ENCODE measurements around the gene FAM13A. TPM values are rescaled to one million over a fixed set of nuclear protein-coding genes. Genes with fewer than 3 reads are reported as not detected.

Gene FAM13A
- total RNA-seq, 2 experiments from 2014 or later = 5.0 to 5.1 TPM

- DNase-seq (no peak), ATAC-seq (no peak)
- intact Hi-C loops (cut with DNase I, micrococcal nuclease) = no loop called here
- no peak overlapping the region for H3K27ac Mint-ChIP-seq
- no peaks in the 10 kb centered on the region for H3K4me1 Mint-ChIP-seq
- CTCF ChIA-PET = no interaction called here
- POLR2A ChIA-PET = no interaction called here
- H3K4me3 Mint-ChIP-seq = no peak overlapping the region
- peaks cover 6% of the 10 kb centered on the region for H3K36me3 Mint-ChIP-seq (ENCODE audit: low read depth)
- H3K27me3 Mint-ChIP-seq = no peaks in the 10 kb centered on the region
- no peaks in the 10 kb centered on the region for H3K9me3 Mint-ChIP-seq (ENCODE audit: low read depth)
These were observed 304.2 kb downstream of the FAM13A start for GRCh38 chr4:88752754-88753153.

DNA sequence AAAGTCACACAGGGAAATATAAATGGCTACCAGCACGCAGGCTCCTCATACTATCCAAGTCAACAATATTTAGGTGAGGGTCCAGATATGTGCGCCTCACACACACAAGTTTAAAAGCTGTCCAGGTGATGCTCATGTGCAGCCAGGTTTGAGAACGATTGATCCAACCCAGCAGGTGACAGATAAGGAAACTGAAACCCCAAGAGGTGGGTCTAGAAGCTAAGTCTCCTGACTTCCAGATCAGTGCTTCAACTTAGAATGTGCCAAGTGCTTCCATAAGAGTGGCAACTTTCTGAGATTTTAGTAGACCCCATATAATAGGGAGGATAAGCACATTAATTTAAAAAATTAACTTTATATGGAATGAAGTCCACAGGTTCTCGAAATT lies 304.9 kb downstream of the FAM13A start:
- no peak for ATAC-seq
- no peaks in the 10 kb centered on the region for H3K9me3 Mint-ChIP-seq (ENCODE audit: low read depth)
- H3K27ac Mint-ChIP-seq = no peak overlapping the region
- no peak overlapping the region for H3K4me3 Mint-ChIP-seq
- POLR2A ChIA-PET = no interaction called here
- peaks cover 6% of the 10 kb centered on the region for H3K36me3 Mint-ChIP-seq (ENCODE audit: low read depth)
- DNase-seq = no peak
- no peaks in the 10 kb centered on the region for H3K27me3 Mint-ChIP-seq
- H3K4me1 Mint-ChIP-seq = no peaks in the 10 kb centered on the region
- CTCF ChIA-PET = no interaction called here
- intact Hi-C loops (cut with DNase I, micrococcal nuclease) = no loop called here

DNA sequence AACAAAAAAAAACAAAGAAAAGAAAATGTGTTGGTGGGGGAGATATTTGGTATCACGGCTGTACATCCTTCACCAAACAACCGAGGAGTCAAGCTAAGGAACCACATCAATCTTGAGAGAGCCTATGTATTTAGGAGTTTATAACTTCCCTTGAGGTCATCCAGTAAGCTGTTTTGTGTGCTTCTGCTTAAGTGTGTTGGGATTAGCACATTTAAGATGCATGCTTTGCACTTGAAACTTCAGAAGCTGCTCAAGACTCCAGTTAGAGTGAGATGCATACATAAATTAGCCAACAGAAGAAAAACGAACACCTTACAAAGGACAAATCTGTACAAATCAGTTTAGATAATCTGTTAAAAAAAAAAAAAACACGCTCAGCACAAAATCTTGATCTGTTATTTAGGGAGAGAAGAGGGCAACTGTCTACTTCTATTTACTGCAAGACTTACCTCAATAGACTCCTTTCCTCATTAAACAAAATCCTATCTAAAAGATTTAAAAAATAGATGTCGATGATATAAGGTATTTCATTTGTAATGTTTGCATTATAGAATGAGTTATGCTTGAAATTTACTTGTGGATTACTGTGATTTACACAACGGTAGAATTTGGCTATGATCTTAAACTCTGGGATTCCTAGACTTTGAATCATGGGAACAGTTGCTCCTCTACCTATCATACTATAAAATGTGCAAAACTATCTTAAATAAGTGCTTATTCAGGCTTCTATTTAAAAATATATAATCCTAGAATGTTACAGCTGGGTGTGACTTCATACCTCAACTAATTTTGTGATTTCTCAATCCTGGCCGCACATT lies 305.5 kb downstream of the FAM13A start:
- Mint-ChIP-seq H3K4me3 (no peak overlapping the region), H3K9me3 (ENCODE audit: low read depth) (no peaks in the 10 kb centered on the region), H3K36me3 (ENCODE audit: low read depth) (peaks cover 6% of the 10 kb centered on the region), H3K4me1 (no peaks in the 10 kb centered on the region), H3K27ac (no peak overlapping the region), H3K27me3 (no peaks in the 10 kb centered on the region)
- intact Hi-C loops (cut with DNase I, micrococcal nuclease) = no loop called here
- DNase-seq (no peak), ATAC-seq (no peak)
- ChIA-PET CTCF (no interaction called here), POLR2A (interaction anchor here (0.6 kb wide), 1 partner anchor 81 kb away, joined by 5 read pairs; no protein-coding TSS in a partner anchor)

DNA sequence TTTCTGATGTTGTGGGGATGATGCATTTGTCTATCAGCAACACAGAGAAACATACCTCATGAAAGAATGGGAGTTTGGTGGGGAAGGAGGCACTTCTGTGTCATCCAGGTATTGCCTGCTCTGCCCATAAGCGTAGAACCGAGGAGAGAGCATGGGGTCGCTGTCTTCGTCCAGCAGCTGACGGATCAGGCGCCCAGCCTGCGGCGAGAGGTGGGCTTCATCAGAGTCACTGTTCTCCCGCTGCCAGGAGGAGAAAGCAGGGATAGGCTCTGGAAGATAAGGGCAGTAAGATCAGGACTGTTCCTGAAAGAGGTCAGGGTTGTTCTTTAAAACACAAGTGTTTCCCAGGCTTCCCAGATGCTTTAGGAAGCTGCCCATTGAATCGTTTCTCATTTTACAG lies 306.6 kb downstream of the FAM13A start:
- ATAC-seq = no peak
- Mint-ChIP-seq H3K9me3 (ENCODE audit: low read depth) (no peaks in the 10 kb centered on the region), H3K27ac (no peak overlapping the region), H3K27me3 (no peaks in the 10 kb centered on the region), H3K4me1 (no peaks in the 10 kb centered on the region), H3K36me3 (ENCODE audit: low read depth) (peaks cover 6% of the 10 kb centered on the region), H3K4me3 (no peak overlapping the region)
- DNase-seq = no peak
- ChIA-PET CTCF (interaction anchor here (0.6 to 1.0 kb wide), 3 partner anchors 12 to 911 kb away, joined by 3 to 5 read pairs (median 4); no protein-coding TSS in a partner anchor), POLR2A (no interaction called here)
- intact Hi-C loops (cut with DNase I, micrococcal nuclease) = no loop called here

DNA sequence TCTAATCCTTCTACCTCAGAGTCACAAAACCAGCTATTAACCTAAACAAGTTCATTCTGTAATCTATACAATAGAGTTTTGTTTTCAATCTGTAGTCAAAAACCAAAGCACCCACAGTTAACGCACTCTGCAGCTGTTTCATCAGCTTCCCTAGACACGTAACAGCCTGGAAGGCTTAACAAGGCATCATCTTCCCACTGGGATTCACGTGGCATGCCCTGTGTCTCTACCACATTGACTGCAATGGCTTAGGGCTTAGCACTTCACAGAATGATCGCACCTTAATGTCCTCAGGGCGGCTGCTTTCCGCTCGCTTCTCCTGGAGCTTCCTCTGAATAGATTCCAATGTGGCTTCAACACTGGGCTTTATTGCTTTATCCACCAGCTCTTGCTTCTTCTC lies 309.6 kb downstream of the FAM13A start:
- no peak overlapping the region for H3K27ac Mint-ChIP-seq
- ChIA-PET POLR2A (no interaction called here), CTCF (interaction anchor here (0.9 kb wide), 1 partner anchor 9 kb away, joined by 3 read pairs; no protein-coding TSS in a partner anchor)
- intact Hi-C loops (cut with DNase I, micrococcal nuclease) = no loop called here
- H3K36me3 Mint-ChIP-seq (ENCODE audit: low read depth) = peaks cover 6% of the 10 kb centered on the region
- no peaks in the 10 kb centered on the region for H3K27me3 Mint-ChIP-seq
- no peaks in the 10 kb centered on the region for H3K9me3 Mint-ChIP-seq (ENCODE audit: low read depth)
- no peak for ATAC-seq
- no peaks in the 10 kb centered on the region for H3K4me1 Mint-ChIP-seq
- H3K4me3 Mint-ChIP-seq = no peak overlapping the region
- DNase-seq = no peak

- no peak for DNase-seq
- peaks cover 6% of the 10 kb centered on the region for H3K36me3 Mint-ChIP-seq (ENCODE audit: low read depth)
- no peaks in the 10 kb centered on the region for H3K27me3 Mint-ChIP-seq
- ChIA-PET CTCF (interaction anchor here (0.7 to 1.2 kb wide), 3 partner anchors 9 to 110 kb away, joined by 3 read pairs; no protein-coding TSS in a partner anchor), POLR2A (no interaction called here)
- no peaks in the 10 kb centered on the region for H3K4me1 Mint-ChIP-seq
- ATAC-seq = no peak
- H3K27ac Mint-ChIP-seq = no peak overlapping the region
- no peaks in the 10 kb centered on the region for H3K9me3 Mint-ChIP-seq (ENCODE audit: low read depth)
- no peak overlapping the region for H3K4me3 Mint-ChIP-seq
- intact Hi-C loops (cut with DNase I, micrococcal nuclease) = no loop called here
These were observed 310.8 kb downstream of the FAM13A start for GRCh38 chr4:88746206-88746605.

DNA sequence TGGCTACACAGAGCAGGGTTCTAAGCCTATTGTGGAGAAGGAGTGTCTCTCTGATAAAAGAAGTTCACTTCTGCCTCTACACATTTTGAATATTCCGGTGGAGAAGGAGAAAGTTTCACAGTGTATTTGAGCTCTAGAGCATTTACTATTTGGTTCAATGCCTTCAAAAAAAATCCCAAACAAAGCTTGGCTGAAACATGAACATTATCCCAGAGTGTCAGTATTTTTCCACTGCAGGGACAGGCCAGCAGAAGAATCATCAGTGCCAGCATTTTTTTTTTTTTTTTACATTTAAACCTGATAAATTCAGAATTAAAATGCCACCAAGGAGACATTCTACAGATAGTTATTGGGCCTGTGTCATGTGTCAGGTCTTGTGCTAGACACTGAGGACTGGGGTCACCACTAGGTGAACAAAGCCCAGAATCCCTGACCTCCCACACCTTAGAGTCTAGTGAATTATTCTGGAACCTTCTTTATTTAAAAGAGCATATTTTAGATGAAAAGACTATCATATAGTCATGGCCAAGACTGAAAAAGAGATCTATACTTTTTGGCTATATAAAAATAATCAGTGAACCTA lies 311.3 kb downstream of the FAM13A start:
- ATAC-seq (no peak), DNase-seq (no peak)
- no peaks in the 10 kb centered on the region for H3K9me3 Mint-ChIP-seq (ENCODE audit: low read depth)
- POLR2A ChIA-PET = no interaction called here
- no peaks in the 10 kb centered on the region for H3K27me3 Mint-ChIP-seq
- CTCF ChIA-PET = interaction anchor here (0.6 to 1.2 kb wide), 4 partner anchors 8 to 482 kb away, joined by 3 read pairs; no protein-coding TSS in a partner anchor
- intact Hi-C loops (cut with DNase I, micrococcal nuclease) = no loop called here
- no peak overlapping the region for H3K27ac Mint-ChIP-seq
- peaks cover 6% of the 10 kb centered on the region for H3K36me3 Mint-ChIP-seq (ENCODE audit: low read depth)
- no peak overlapping the region for H3K4me3 Mint-ChIP-seq
- no peaks in the 10 kb centered on the region for H3K4me1 Mint-ChIP-seq

- H3K4me1 Mint-ChIP-seq = no peaks in the 10 kb centered on the region
- DNase-seq = no peak
- ChIA-PET POLR2A (no interaction called here), CTCF (interaction anchor here (0.6 kb wide), 2 partner anchors 264 to 482 kb away, joined by 3 read pairs; no protein-coding TSS in a partner anchor)
- no peaks in the 10 kb centered on the region for H3K9me3 Mint-ChIP-seq (ENCODE audit: low read depth)
- no peak overlapping the region for H3K4me3 Mint-ChIP-seq
- peaks cover 6% of the 10 kb centered on the region for H3K36me3 Mint-ChIP-seq (ENCODE audit: low read depth)
- H3K27me3 Mint-ChIP-seq = no peaks in the 10 kb centered on the region
- ATAC-seq = no peak
- H3K27ac Mint-ChIP-seq = no peak overlapping the region
- intact Hi-C loops (cut with DNase I, micrococcal nuclease) = no loop called here
These were observed 311.8 kb downstream of the FAM13A start for GRCh38 chr4:88745175-88745574.

- peaks cover 6% of the 10 kb centered on the region for H3K36me3 Mint-ChIP-seq (ENCODE audit: low read depth)
- no peak for DNase-seq
- intact Hi-C loops (cut with DNase I, micrococcal nuclease) = no loop called here
- POLR2A ChIA-PET = no interaction called here
- no peaks in the 10 kb centered on the region for H3K9me3 Mint-ChIP-seq (ENCODE audit: low read depth)
- no peaks in the 10 kb centered on the region for H3K4me1 Mint-ChIP-seq
- no peak for ATAC-seq
- H3K27me3 Mint-ChIP-seq = no peaks in the 10 kb centered on the region
- CTCF ChIA-PET = no interaction called here
- H3K4me3 Mint-ChIP-seq = no peak overlapping the region
- H3K27ac Mint-ChIP-seq = no peak overlapping the region
These were observed 312.4 kb downstream of the FAM13A start for GRCh38 chr4:88744609-88745008.

- Mint-ChIP-seq H3K27me3 (no peaks in the 10 kb centered on the region), H3K27ac (no peak overlapping the region), H3K4me1 (peaks cover 3% of the 10 kb centered on the region), H3K36me3 (ENCODE audit: low read depth) (peaks cover 3% of the 10 kb centered on the region), H3K9me3 (ENCODE audit: low read depth) (no peaks in the 10 kb centered on the region), H3K4me3 (no peak overlapping the region)
- DNase-seq (no peak), ATAC-seq (no peak)
- ChIA-PET CTCF (interaction anchor here (1.0 kb wide), 1 partner anchor 15 kb away, joined by 3 read pairs; no protein-coding TSS in a partner anchor), POLR2A (no interaction called here)
- intact Hi-C loops (cut with DNase I, micrococcal nuclease) = no loop called here
These were observed 313.3 kb downstream of the FAM13A start for GRCh38 chr4:88743696-88744095.

GRCh38 chr4:88742561-88742960 lies 314.4 kb downstream of the FAM13A start:
- ChIA-PET CTCF (interaction anchor here (1.0 kb wide), 2 partner anchors 16 to 212 kb away, joined by 3 read pairs; no protein-coding TSS in a partner anchor), POLR2A (no interaction called here)
- DNase-seq (no peak), ATAC-seq (no peak)
- no peak overlapping the region for H3K27ac Mint-ChIP-seq
- H3K9me3 Mint-ChIP-seq (ENCODE audit: low read depth) = no peaks in the 10 kb centered on the region
- H3K27me3 Mint-ChIP-seq = no peaks in the 10 kb centered on the region
- no peak overlapping the region for H3K4me3 Mint-ChIP-seq
- H3K36me3 Mint-ChIP-seq (ENCODE audit: low read depth) = no peaks in the 10 kb centered on the region
- intact Hi-C loops (cut with DNase I, micrococcal nuclease) = no loop called here
- H3K4me1 Mint-ChIP-seq = peaks cover 11% of the 10 kb centered on the region

GRCh38 chr4:88738180-88738579 lies 318.8 kb downstream of the FAM13A start:
- CTCF ChIA-PET = interaction anchor here (1.4 kb wide), 1 partner anchor 285 kb away, joined by 3 read pairs; no protein-coding TSS in a partner anchor
- no peak for ATAC-seq
- no peak for DNase-seq

More at GRCh38 chr4:88738180-88738579, 318.8 kb downstream of the FAM13A start:
- intact Hi-C loops (cut with DNase I, micrococcal nuclease) = no loop called here
- no peak overlapping the region for H3K27ac Mint-ChIP-seq
- no peaks in the 10 kb centered on the region for H3K9me3 Mint-ChIP-seq (ENCODE audit: low read depth)
- no peaks in the 10 kb centered on the region for H3K27me3 Mint-ChIP-seq
- no peaks in the 10 kb centered on the region for H3K36me3 Mint-ChIP-seq (ENCODE audit: low read depth)
- peaks cover 18% of the 10 kb centered on the region for H3K4me1 Mint-ChIP-seq
- no peak overlapping the region for H3K4me3 Mint-ChIP-seq
- POLR2A ChIA-PET = no interaction called here

Data from activated CD4-positive, alpha-beta T cell treated with anti-CD3 and anti-CD28 coated beads for 36 hours (primary cell).